Activated T-helper 1 cell treated with anti-CD3 and anti-CD28 coated beads, Interleukin-12 subunit alpha, Interleukin-12 subunit beta, Interleukin-2, Interleukin-4 antibody, amounts not matched to agents 30 ng/mL and 10 ng/mL and 1 ng/mL, durations not matched to agents 14 hours and 24 hours and 36 hours (primary cell): ENCODE results near the gene C4orf17. TPM values are rescaled to one million over a fixed set of nuclear protein-coding genes. Genes with fewer than 3 reads are reported as not detected.
"Not testable (repeated sequence)": the region's sequence is repeated elsewhere in the genome, so short reads cannot be mapped to it uniquely, and the experiment has no call there.

ENCODE experiments used
- DNase-seq: peaks from one replicate; pipeline ENCODE4 v3.0.0; 2021; ENCODE audit warnings: low spot score
- H3K27ac Mint-ChIP-seq: one replicate; pipeline ENCODE4 v1.8.0; 2021; ENCODE audit warnings: mild to moderate bottlenecking, mixed read lengths
- H3K27me3 Mint-ChIP-seq: one replicate; pipeline ENCODE4 v1.8.0; 2022; ENCODE audit warnings: mild to moderate bottlenecking, moderate library complexity, mixed read lengths; ENCODE audit not compliant: insufficient read depth
- H3K36me3 Mint-ChIP-seq: one replicate; pipeline ENCODE4 v1.8.0; 2021; ENCODE audit warnings: low read depth, mixed read lengths
- H3K4me1 Mint-ChIP-seq: one replicate; pipeline ENCODE4 v1.8.0; 2021; ENCODE audit warnings: low read depth, mixed read lengths
- H3K4me3 Mint-ChIP-seq: one replicate; pipeline ENCODE4 v1.8.0; 2021; ENCODE audit warnings: mild to moderate bottlenecking, moderate library complexity, mixed read lengths
- H3K9me3 Mint-ChIP-seq: one replicate; pipeline ENCODE4 v1.8.0; 2021; ENCODE audit warnings: mixed read lengths
- intact Hi-C: fragments of 100-400 bp; cut with micrococcal nuclease; formaldehyde crosslinking; loops from one replicate; pipeline ENCODE4 v1.15.1; 2024
- total RNA-seq: library from RNA; stranded (reverse); gene quantifications from 2 replicates; pipeline ENCODE4 v1.2.3, GENCODE V29; 2022

C4orf17 gene
- total RNA-seq, 1 donor from 2014 or later: not detected

DNA sequence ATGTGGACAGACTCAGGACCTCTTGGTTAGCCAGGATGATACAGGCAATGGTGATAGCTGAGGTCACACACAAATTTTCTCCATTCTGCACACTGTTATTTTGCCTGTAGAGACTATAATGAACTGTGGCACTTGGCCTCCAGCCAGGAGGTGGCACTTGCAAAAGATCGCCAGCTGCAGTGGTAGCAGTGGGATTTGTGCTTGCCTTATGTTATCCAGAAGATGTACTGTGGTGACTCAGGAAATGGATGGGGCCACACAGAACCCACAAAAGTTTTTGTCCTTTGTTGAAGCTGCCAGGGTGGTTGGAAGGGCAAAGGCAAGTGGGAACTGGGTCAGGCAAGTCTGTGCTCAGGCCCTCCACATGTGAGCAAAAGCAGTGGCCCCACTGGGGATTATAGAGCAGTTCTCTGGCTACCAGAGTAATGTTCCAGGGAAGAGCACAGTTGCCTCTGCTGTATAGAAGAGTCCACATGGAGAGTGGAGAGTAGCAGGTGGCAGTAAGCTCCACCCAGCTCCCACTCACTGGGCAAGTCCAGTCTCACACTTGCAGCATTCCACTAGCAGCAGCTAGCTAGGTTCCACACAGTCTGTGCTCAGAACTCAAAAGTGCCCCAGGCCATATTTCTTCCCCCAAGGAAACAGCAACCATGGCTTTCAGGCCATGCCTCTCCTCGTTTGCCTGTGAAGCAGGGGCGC lies 5.9 kb upstream of the C4orf17 start:
- no peak for DNase-seq
- peaks cover 8% of the 10 kb centered on the region for H3K36me3 Mint-ChIP-seq
- no peaks in the 10 kb centered on the region for H3K27me3 Mint-ChIP-seq
- no peak overlapping the region for H3K4me3 Mint-ChIP-seq
- peaks cover 9% of the 10 kb centered on the region for H3K9me3 Mint-ChIP-seq
- peaks cover 36% of the 10 kb centered on the region for H3K4me1 Mint-ChIP-seq
- intact Hi-C loops: no loop called here
- H3K27ac Mint-ChIP-seq: no peak overlapping the region

- Mint-ChIP-seq H3K27ac (peak overlapping the region; percentile 87), H3K9me3 (peaks cover 12% of the 10 kb centered on the region), H3K4me1 (peaks cover 36% of the 10 kb centered on the region), H3K36me3 (peaks cover 11% of the 10 kb centered on the region), H3K27me3 (peaks cover 2% of the 10 kb centered on the region), H3K4me3 (peak overlapping the region; percentile 32)
- no peak for DNase-seq
- intact Hi-C loops: loop anchor here (1.0 to 2.0 kb wide), 5 partner anchors 57 to 578 kb away; partner anchors contain the start of gene EIF4E
These were observed 4.0 kb upstream of the C4orf17 start for GRCh38 chr4:99506781-99507180.

DNA sequence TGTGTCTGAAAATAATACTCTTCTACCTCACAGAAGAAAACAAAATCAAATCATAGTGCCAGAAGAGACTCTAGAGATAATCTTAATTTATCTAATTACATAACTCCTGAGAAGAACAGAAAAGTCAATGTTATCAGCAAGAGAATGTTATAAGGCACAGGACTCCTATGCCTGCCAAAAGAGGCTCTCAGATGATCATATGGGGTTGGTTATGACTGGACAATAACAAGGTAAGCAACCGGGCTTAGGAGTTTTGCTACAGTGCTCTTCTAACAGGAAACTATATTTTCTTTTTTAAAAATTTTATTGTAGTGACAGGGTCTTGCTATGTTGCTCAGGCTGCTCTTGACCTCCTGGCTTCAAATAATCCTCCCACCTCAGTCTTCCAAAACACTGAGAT lies 3.5 kb upstream of the C4orf17 start:
- Mint-ChIP-seq H3K27me3 (peaks cover 2% of the 10 kb centered on the region), H3K36me3 (peaks cover 11% of the 10 kb centered on the region), H3K9me3 (peaks cover 16% of the 10 kb centered on the region), H3K4me1 (peaks cover 36% of the 10 kb centered on the region), H3K27ac (peak overlapping the region; percentile 87), H3K4me3 (peak overlapping the region; percentile 32)
- intact Hi-C loops: loop anchor here (1.0 to 2.0 kb wide), 5 partner anchors 56 to 579 kb away; partner anchors contain the start of gene EIF4E
- DNase-seq: no peak

DNA sequence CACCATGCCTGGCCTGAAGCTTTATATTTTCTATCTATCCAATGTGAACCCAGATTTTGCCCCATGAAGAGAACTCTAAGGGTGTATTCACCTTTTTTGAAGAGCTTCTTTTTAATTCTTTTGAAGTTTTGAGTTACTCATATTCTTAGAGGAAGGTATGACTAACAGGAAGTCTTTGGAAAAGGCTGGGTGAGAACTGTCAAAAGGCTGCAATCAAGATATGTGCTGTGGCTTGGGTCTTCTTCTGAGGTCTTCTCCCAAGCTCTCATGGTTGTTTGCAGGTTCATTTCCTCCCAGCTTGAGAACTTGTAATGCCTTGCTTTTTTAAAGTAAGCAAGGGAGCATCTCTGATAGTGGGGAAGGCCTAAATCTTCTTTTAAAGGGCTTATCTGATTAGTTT lies 3.1 kb upstream of the C4orf17 start:
- peak overlapping the region; percentile 12 for H3K4me3 Mint-ChIP-seq
- DNase-seq: peak; percentile 50
- H3K27me3 Mint-ChIP-seq: peaks cover 2% of the 10 kb centered on the region
- intact Hi-C loops: loop anchor here (1.0 to 2.0 kb wide), 7 partner anchors 56 to 579 kb away; partner anchors contain the start of genes DNAJB14, EIF4E and LAMTOR3
- peak overlapping the region; percentile 87 for H3K27ac Mint-ChIP-seq
- peaks cover 11% of the 10 kb centered on the region for H3K36me3 Mint-ChIP-seq
- peaks cover 17% of the 10 kb centered on the region for H3K9me3 Mint-ChIP-seq
- peaks cover 36% of the 10 kb centered on the region for H3K4me1 Mint-ChIP-seq

DNA sequence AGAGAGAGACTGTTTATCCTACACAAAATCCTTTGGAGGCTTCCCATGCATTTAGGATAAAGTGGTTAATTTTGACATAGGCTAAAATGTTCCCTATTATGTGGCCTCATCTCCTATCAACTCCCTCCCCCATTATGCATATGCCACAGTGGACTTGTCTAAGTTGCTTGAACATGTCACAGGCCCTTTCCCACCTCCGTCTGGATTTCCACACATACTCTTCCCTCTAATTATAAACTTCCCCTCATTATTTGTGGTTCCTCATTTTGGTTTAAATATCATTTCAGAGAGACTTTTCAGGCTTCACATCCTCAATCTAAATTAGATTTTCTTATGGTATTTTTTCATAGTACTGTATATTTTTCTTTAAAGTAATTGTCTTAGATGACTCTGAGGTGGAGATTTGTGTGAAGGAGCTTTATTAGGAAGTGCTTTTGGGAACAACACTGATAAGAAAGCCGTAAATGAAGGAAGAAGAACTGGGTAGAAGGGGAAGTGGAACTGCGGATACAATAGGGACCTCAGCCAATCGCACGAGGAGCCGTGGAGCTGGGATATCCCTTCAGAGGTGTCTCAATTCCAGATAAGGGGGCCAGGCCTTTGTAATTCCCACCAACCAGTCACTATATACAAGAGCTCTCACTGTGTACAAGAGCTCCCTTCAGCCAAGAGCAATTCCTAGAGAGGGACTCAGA lies 7.9 kb downstream of the C4orf17 start:
- intact Hi-C loops: no loop called here
- H3K27me3 Mint-ChIP-seq: peaks cover 10% of the 10 kb centered on the region
- no peaks in the 10 kb centered on the region for H3K36me3 Mint-ChIP-seq
- no peak overlapping the region for H3K4me3 Mint-ChIP-seq
- no peak overlapping the region for H3K27ac Mint-ChIP-seq
- DNase-seq: no peak
- no peaks in the 10 kb centered on the region for H3K9me3 Mint-ChIP-seq
- H3K4me1 Mint-ChIP-seq: no peaks in the 10 kb centered on the region

GRCh38 chr4:99529228-99529627 lies 18.4 kb downstream of the C4orf17 start:
- no peak overlapping the region for H3K27ac Mint-ChIP-seq
- peaks cover 17% of the 10 kb centered on the region for H3K27me3 Mint-ChIP-seq
- no peaks in the 10 kb centered on the region for H3K36me3 Mint-ChIP-seq
- H3K4me3 Mint-ChIP-seq: no peak overlapping the region
- H3K4me1 Mint-ChIP-seq: no peaks in the 10 kb centered on the region
- DNase-seq: no peak
- intact Hi-C loops: no loop called here
- no peaks in the 10 kb centered on the region for H3K9me3 Mint-ChIP-seq

DNA sequence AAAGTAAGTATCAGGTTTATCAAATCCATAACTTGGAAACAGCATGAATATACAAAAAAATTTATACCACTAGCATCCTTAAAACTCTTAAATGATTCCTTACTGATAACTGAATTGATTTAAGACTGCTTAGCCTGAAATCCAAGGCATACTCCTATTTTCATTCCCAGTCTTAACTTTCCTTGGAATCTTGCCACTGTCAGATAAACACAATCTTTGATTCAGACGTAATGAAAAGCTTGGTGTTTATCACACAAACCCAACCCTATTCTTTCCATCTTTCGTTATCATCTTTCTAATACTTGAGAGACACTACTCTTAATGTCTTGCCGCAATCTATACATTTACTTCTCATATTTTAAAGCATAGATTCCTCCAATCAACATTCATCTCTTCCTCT lies 19.1 kb downstream of the C4orf17 start:
- no peak for DNase-seq
- no peaks in the 10 kb centered on the region for H3K36me3 Mint-ChIP-seq
- intact Hi-C loops: no loop called here
- peaks cover 17% of the 10 kb centered on the region for H3K27me3 Mint-ChIP-seq
- no peak overlapping the region for H3K27ac Mint-ChIP-seq
- no peaks in the 10 kb centered on the region for H3K4me1 Mint-ChIP-seq
- no peaks in the 10 kb centered on the region for H3K9me3 Mint-ChIP-seq
- no peak overlapping the region for H3K4me3 Mint-ChIP-seq

DNA sequence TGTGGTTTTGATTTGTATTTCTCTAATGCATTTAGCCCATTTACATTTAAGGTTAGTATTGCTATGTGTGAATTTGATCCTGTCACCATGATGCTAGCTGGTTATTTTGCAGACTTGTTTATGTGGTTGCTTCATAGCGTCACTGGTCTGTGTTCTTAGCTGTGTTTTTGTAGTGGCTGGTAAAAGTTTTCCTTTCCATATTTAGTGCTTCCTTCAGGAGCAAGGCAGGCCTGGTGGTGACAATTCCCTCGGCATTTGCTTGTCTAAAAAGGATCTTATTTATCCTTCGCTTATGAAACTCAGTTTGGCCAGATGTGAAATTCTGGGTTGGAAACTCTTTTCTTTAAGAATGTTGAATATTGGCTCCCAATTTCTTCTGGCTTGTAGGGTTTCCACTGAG lies 23.9 kb downstream of the C4orf17 start:
- H3K27ac Mint-ChIP-seq, intact Hi-C loops, H3K4me3 Mint-ChIP-seq, H3K36me3 Mint-ChIP-seq, H3K9me3 Mint-ChIP-seq, H3K4me1 Mint-ChIP-seq, DNase-seq: not testable (repeated sequence)
- peaks cover 15% of the 10 kb centered on the region for H3K27me3 Mint-ChIP-seq

- H3K4me3 Mint-ChIP-seq: no peak overlapping the region
- peaks cover 10% of the 10 kb centered on the region for H3K27me3 Mint-ChIP-seq
- no peaks in the 10 kb centered on the region for H3K36me3 Mint-ChIP-seq
These were observed 25.4 kb downstream of the C4orf17 start for GRCh38 chr4:99536271-99536670.

DNA sequence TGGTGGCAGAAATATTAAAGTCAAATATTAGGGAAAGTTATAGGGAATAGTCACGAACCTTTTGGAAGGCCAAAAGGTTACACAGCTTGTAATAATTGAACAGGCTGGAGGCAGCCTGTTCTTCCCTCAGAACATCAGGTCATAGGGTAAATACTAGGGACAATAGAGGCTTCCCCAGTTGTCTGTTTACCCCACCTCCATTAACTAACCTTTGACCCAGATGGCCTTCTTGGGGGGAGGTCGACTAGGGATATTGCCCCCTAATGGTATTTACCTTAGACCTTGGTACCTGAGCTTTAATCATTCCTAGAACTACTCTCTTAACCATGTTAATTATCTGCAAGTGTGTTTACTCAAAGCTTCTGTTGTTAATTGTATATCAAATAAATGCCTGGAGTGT lies 26.0 kb downstream of the C4orf17 start:
- no peak for DNase-seq
- Mint-ChIP-seq H3K27ac (no peak overlapping the region), H3K9me3 (no peaks in the 10 kb centered on the region), H3K36me3 (no peaks in the 10 kb centered on the region), H3K4me1 (no peaks in the 10 kb centered on the region), H3K4me3 (no peak overlapping the region), H3K27me3 (peaks cover 10% of the 10 kb centered on the region)
- intact Hi-C loops: no loop called here

More at GRCh38 chr4:99536271-99536670, 25.4 kb downstream of the C4orf17 start:
- H3K9me3 Mint-ChIP-seq: no peaks in the 10 kb centered on the region
- no peak for DNase-seq
- H3K27ac Mint-ChIP-seq: no peak overlapping the region
- no peaks in the 10 kb centered on the region for H3K4me1 Mint-ChIP-seq
- intact Hi-C loops: no loop called here

GRCh38 chr4:99537674-99538073 lies 26.9 kb downstream of the C4orf17 start:
- no peaks in the 10 kb centered on the region for H3K36me3 Mint-ChIP-seq
- no peak for DNase-seq
- H3K27me3 Mint-ChIP-seq: peaks cover 7% of the 10 kb centered on the region
- H3K27ac Mint-ChIP-seq: no peak overlapping the region
- H3K4me1 Mint-ChIP-seq: no peaks in the 10 kb centered on the region
- no peak overlapping the region for H3K4me3 Mint-ChIP-seq
- no peaks in the 10 kb centered on the region for H3K9me3 Mint-ChIP-seq
- intact Hi-C loops: no loop called here

DNA sequence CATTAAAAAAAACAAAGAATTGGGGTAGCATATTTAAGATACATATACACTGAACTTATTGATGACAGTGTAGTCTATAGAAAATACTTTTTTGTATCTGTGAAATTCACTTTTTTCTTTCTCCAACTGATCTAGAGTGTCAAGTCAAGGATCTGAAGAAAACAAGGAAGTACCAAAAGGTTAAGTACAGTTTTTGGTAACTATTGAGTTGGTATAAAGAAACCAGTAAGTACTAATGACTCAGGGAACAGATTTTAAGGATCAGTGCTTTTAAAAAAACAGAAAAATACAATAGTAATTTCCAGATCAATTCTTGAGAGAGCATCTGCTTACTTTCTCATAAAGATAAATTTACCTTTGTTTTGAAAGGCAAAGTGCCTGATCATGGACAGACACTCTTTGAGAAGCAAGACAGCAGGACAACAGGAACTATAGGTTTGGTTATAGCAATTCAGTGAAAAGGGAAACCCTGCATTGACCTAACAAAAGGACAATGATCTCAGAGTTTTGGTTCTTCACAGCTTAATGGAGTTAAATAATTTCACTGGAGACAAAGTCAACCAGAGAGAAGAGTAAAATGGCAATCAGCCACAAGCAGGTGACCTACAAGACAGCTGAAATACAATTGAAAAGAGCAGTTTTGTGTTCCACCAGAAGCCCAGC lies 29.6 kb downstream of the C4orf17 start:
- DNase-seq: no peak

DNA sequence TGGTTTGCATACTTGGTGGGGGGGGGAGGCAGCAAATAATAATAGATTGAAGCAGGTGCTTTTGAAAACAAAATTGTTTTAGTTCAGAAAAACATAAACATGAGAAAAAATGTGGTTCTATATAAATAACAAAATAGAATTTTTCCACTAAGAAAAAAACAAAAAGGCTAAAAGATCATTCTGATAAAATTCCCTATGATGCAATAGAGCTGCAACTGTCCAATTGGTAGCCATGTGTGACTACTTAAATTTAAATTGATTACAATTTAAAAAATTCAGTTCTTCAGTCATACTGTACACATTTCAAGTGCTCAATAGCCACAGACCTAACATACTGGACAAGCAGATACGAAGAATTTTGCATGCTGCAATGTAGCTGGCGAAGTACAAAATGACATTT lies 42.1 kb downstream of the C4orf17 start:
- no peaks in the 10 kb centered on the region for H3K36me3 Mint-ChIP-seq
- H3K27ac Mint-ChIP-seq: no peak overlapping the region
- H3K27me3 Mint-ChIP-seq: no peaks in the 10 kb centered on the region
- no peaks in the 10 kb centered on the region for H3K9me3 Mint-ChIP-seq
- no peak overlapping the region for H3K4me3 Mint-ChIP-seq
- intact Hi-C loops: no loop called here
- no peak for DNase-seq
- no peaks in the 10 kb centered on the region for H3K4me1 Mint-ChIP-seq

More for the DNA sequence above, 29.6 kb downstream of the C4orf17 start:
- no peaks in the 10 kb centered on the region for H3K9me3 Mint-ChIP-seq
- no peaks in the 10 kb centered on the region for H3K4me1 Mint-ChIP-seq
- intact Hi-C loops: no loop called here
- H3K36me3 Mint-ChIP-seq: no peaks in the 10 kb centered on the region
- H3K27me3 Mint-ChIP-seq: peaks cover 2% of the 10 kb centered on the region
- H3K4me3 Mint-ChIP-seq: no peak overlapping the region
- no peak overlapping the region for H3K27ac Mint-ChIP-seq
